ENCODE data around the gene ARHGAP4.

Gene ARHGAP4

GRCh38 chrX:153863251-153863991, 62.6 kb downstream of the ARHGAP4 start:
- no peak for DNase-seq

- DNase-seq, result no peak
These were observed 63.5 kb downstream of the ARHGAP4 start for GRCh38 chrX:153862369-153863250.

- no peak for DNase-seq
These were observed 64.2 kb downstream of the ARHGAP4 start for GRCh38 chrX:153861733-153862310.

GRCh38 chrX:153861151-153861550, 64.9 kb downstream of the ARHGAP4 start:
- DNase-seq, result no peak
